Activated CD4-positive, alpha-beta T cell treated with anti-CD3 and anti-CD28 coated beads for 36 hours (primary cell): ENCODE data around the gene RPL23. TPM values are rescaled to one million over a fixed set of nuclear protein-coding genes. Genes with fewer than 3 reads are reported as not detected.

Experiments
- ATAC-seq: fragments of 200-7000 bp; cut with Tn5 transposase; one replicate; pipeline ENCODE4 v1.10.0; 2021; ENCODE audit warnings: mild to moderate bottlenecking, moderate library complexity
- CTCF ChIA-PET: fragments of 350-600 bp; sonication (Branson Sonifier 250); formaldehyde crosslinking; loops from one replicate; lab custom pipeline; 2021; ENCODE audit warnings: antibody characterized with exemption; lab: Charles Lee
- POLR2A ChIA-PET: fragments of 350-600 bp; sonication (Branson Sonifier 250); formaldehyde crosslinking; loops from one replicate; lab custom pipeline; 2021; ENCODE audit warnings: antibody characterized with exemption, inconsistent platforms; lab: Charles Lee
- DNase-seq: peaks from one replicate; pipeline ENCODE4 v3.0.0-alpha.2; 2020
- H3K27ac Mint-ChIP-seq: one replicate; pipeline ENCODE4 v1.8.0; 2021; ENCODE audit warnings: mixed read lengths
- H3K27me3 Mint-ChIP-seq: one replicate; pipeline ENCODE4 v1.8.0; 2021; ENCODE audit warnings: mixed read lengths
- H3K36me3 Mint-ChIP-seq: one replicate; pipeline ENCODE4 v1.8.0; 2021; ENCODE audit warnings: low read depth, mixed read lengths
- H3K4me1 Mint-ChIP-seq: one replicate; pipeline ENCODE4 v1.8.0; 2021; ENCODE audit warnings: mixed read lengths
- H3K4me3 Mint-ChIP-seq: one replicate; pipeline ENCODE4 v1.8.0; 2021; ENCODE audit warnings: mild to moderate bottlenecking, moderate library complexity, mixed read lengths
- H3K9me3 Mint-ChIP-seq: one replicate; pipeline ENCODE4 v1.8.0; 2021; ENCODE audit warnings: low read depth, mixed read lengths
- intact Hi-C, 2 experiments: fragments of 100-400 bp; cut with DNase I in 1 of 2; cut with micrococcal nuclease in 1 of 2; formaldehyde crosslinking; loops; one replicate each; pipeline versions ENCODE4 v1.14.2 to v1.15.1; 2022 to 2024; cut with DNase I, micrococcal nuclease
- total RNA-seq, 2 experiments: library from RNA; stranded (reverse); gene quantifications; one replicate each; pipeline ENCODE4 v1.2.3, GENCODE V29; 2021

Gene RPL23
- total RNA-seq, 2 experiments from 2014 or later = 1,886 to 1,896 TPM

- Mint-ChIP-seq H3K4me1 (peaks cover 36% of the 10 kb centered on the region), H3K27ac (peak overlapping the region; percentile 47), H3K36me3 (peaks cover 65% of the 10 kb centered on the region), H3K4me3 (no peak overlapping the region), H3K27me3 (no peaks in the 10 kb centered on the region), H3K9me3 (no peaks in the 10 kb centered on the region)
- POLR2A ChIA-PET = interaction anchor here (0.5 to 1.4 kb wide), 3 partner anchors 10 to 131 kb away, joined by 3 read pairs; no protein-coding TSS in a partner anchor
- intact Hi-C loops = no loop called here
- CTCF ChIA-PET = no interaction called here
- ATAC-seq (no peak), DNase-seq (no peak)
These were observed 4.4 kb downstream of the RPL23 start for GRCh38 chr17:38848939-38849605.

- Mint-ChIP-seq H3K27me3 (no peaks in the 10 kb centered on the region), H3K27ac (no peak overlapping the region), H3K4me3 (no peak overlapping the region), H3K36me3 (peaks cover 64% of the 10 kb centered on the region), H3K4me1 (peaks cover 33% of the 10 kb centered on the region), H3K9me3 (no peaks in the 10 kb centered on the region)
- DNase-seq (no peak), ATAC-seq (no peak)
- POLR2A ChIA-PET = interaction anchor here (0.7 to 1.4 kb wide), 2 partner anchors 21 to 23 kb away, joined by 3 to 14 read pairs; partner anchors contain the start of gene LASP1
- CTCF ChIA-PET = no interaction called here
- intact Hi-C loops = no loop called here
These were observed 5.0 kb downstream of the RPL23 start for GRCh38 chr17:38848557-38848891.

DNA sequence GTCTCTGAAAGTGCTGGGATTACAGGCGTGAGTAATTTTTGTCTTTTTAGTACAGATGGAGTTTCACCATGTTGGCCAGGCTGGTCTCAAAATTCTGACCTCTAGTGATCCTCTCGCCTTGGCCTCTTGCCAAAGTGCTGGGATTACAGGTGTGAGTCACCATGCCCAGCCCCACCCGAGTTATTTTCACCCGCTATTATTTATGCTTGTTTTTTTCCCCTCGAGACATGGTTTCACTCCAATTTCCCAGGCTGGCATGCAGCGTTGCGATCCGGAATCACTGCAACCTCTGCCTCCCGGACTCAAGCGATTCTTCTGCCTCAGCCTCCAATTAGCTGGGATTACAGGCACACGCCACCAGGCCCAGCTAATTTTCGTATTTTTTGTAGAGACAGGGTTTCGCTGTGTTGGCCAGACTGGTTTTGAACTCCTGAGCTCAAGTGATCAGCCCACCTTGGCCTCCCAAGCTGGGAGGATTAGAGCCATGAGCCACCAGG, 9.2 kb downstream of the RPL23 start:
- ATAC-seq (no peak), DNase-seq (no peak)
- CTCF ChIA-PET = interaction anchor here (0.6 to 0.8 kb wide), 3 partner anchors 123 to 1293 kb away, joined by 3 read pairs; no protein-coding TSS in a partner anchor
- no peak overlapping the region for H3K27ac Mint-ChIP-seq
- H3K9me3 Mint-ChIP-seq = no peaks in the 10 kb centered on the region
- peaks cover 8% of the 10 kb centered on the region for H3K4me1 Mint-ChIP-seq
- no peaks in the 10 kb centered on the region for H3K27me3 Mint-ChIP-seq
- H3K4me3 Mint-ChIP-seq = no peak overlapping the region
- POLR2A ChIA-PET = interaction anchor here (0.8 to 1.1 kb wide), 2 partner anchors 10 to 32 kb away, joined by 4 to 7 read pairs; partner anchors contain the start of gene RPL23
- peaks cover 24% of the 10 kb centered on the region for H3K36me3 Mint-ChIP-seq
- intact Hi-C loops = no loop called here

- ATAC-seq (no peak), DNase-seq (no peak)
- CTCF ChIA-PET = interaction anchor here (0.7 to 1.2 kb wide), 4 partner anchors 9 to 267 kb away, joined by 3 to 5 read pairs (median 3); no protein-coding TSS in a partner anchor
These were observed 27.7 kb downstream of the RPL23 start for GRCh38 chr17:38825762-38826247.

DNA sequence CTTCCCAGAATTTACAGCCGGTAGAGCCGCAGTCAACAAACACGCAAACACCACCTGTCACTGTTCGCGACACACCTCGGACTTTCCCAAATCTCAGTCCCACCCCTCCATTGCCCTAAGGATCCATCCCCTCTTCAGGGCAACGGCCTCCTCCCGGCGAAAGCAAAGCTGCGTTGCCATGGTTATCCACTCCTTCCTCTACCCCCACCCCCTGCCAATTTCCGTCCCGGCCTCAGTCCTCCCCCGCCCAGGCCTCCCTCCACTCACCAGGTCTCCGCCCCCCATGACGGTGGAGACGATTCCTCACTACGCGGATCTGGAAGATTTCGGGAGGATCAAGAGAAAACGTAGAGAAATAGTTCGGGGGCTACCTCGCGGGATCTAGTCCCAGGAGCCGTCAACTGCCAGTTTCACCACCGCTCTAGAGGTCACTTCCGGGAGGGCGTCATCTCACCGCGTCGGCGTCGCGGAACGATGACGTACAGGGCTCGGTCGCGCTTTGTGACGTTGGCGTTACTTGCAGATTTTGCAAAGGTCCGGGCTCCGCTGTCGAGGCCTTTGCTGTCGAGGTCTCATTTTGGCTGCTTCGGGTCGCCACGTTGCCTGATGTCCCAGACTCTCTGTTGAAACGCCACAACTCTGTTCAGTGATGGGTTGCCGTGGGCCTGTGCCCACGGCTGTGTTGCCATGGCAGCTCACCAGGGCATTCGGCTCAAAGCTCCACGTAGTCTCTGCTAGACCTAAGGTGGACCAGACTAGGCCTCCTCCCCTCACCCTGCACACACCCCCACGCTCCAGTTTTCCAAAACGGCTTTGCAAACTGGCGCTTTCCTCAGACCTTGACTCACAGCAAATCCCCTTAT, 28.4 kb downstream of the RPL23 start, which contains the start of gene CWC25:
TSS of gene CWC25 (minus strand) at position 423 of the 863 bp plus-strand sequence. CDS start at position 285, 138 bp downstream.
- DNase-seq = peak; percentile 95
- Mint-ChIP-seq H3K27me3 (no peaks in the 10 kb centered on the region), H3K36me3 (peaks cover 12% of the 10 kb centered on the region), H3K4me1 (peaks cover 27% of the 10 kb centered on the region), H3K4me3 (peak within 1 kb of the TSS; percentile 99), H3K9me3 (no peaks in the 10 kb centered on the region), H3K27ac (peak within 1 kb of the TSS; percentile 99)
- ChIA-PET CTCF (interaction anchor here (0.7 to 1.2 kb wide), 4 partner anchors 8 to 266 kb away, joined by 3 to 5 read pairs (median 3); no protein-coding TSS in a partner anchor), POLR2A (interaction anchor here (1.8 to 2.0 kb wide), 2 partner anchors 29 to 46 kb away, joined by 7 to 9 read pairs; partner anchors contain the start of genes LASP1 and RPL23)
- peak; percentile 82 for ATAC-seq
- intact Hi-C loops = loop anchor here (1.0 to 2.0 kb wide), 9 partner anchors 26 to 1102 kb away; partner anchors contain the start of genes RPL23 (in 2 of the 2), LRRC3C (in 1 of the 2), MED1 (in 1 of the 2) and ORMDL3 (in 1 of the 2)

More at GRCh38 chr17:38825762-38826247, 27.7 kb downstream of the RPL23 start:
- H3K4me1 Mint-ChIP-seq = peaks cover 27% of the 10 kb centered on the region
- intact Hi-C loops = loop anchor here (1.0 to 2.0 kb wide), 9 partner anchors 27 to 1101 kb away; partner anchors contain the start of genes RPL23 (in 2 of the 2), LRRC3C (in 1 of the 2), MED1 (in 1 of the 2) and ORMDL3 (in 1 of the 2)
- peak overlapping the region; percentile 99 for H3K4me3 Mint-ChIP-seq
- H3K36me3 Mint-ChIP-seq = peaks cover 6% of the 10 kb centered on the region
- POLR2A ChIA-PET = interaction anchor here (1.8 kb wide), 1 partner anchor 45 kb away, joined by 9 read pairs; the partner anchor contains the start of gene LASP1
- no peaks in the 10 kb centered on the region for H3K27me3 Mint-ChIP-seq
- H3K27ac Mint-ChIP-seq = peak overlapping the region; percentile 99
- no peaks in the 10 kb centered on the region for H3K9me3 Mint-ChIP-seq

DNA sequence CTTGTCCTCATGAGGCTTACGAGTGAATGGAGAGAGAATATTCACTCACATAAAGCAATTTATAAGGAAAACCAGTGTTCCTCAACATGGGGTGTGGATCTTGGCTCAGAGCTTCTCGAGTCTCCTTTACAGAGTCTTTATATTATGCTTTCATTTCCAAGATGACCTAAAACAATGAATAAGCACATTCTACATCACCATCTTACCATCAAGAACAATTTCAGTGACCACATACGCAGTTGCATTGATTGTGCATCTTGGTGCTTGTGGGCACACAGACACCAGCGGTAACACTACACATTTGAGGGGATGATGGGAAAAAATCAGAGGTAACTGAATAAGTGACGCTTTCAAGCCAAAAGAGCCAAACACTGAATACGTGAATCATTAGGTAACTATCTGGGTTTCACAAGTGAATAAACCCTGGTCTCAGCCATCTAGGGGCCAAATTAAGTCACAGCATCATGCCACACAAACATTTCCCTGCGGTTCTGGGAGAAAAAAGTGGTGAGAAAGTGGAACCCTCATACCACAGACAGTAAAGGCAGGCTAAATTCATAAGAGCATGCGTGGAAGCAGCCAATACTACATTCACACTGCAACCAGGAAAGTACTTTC, 37.8 kb downstream of the RPL23 start:
- peak; percentile 47 for DNase-seq
- ChIA-PET POLR2A (no interaction called here), CTCF (no interaction called here)
- Mint-ChIP-seq H3K4me3 (no peak overlapping the region), H3K27ac (no peak overlapping the region), H3K36me3 (peaks cover 24% of the 10 kb centered on the region), H3K9me3 (no peaks in the 10 kb centered on the region), H3K4me1 (peaks cover 8% of the 10 kb centered on the region), H3K27me3 (no peaks in the 10 kb centered on the region)
- peak; percentile 88 for ATAC-seq
- intact Hi-C loops = loop anchor here in 1 of 2 experiments (2.0 kb wide), 1 partner anchor 15 kb away; no protein-coding TSS in a partner anchor

- no peak for ATAC-seq
- intact Hi-C loops = no loop called here
- CTCF ChIA-PET = interaction anchor here (0.6 kb wide), 1 partner anchor 11 kb away, joined by 3 read pairs; no protein-coding TSS in a partner anchor
- Mint-ChIP-seq H3K27me3 (no peaks in the 10 kb centered on the region), H3K4me1 (no peaks in the 10 kb centered on the region), H3K27ac (no peak overlapping the region), H3K4me3 (no peak overlapping the region), H3K36me3 (peaks cover 37% of the 10 kb centered on the region), H3K9me3 (no peaks in the 10 kb centered on the region)
- DNase-seq = no peak
- POLR2A ChIA-PET = no interaction called here
These were observed 43.7 kb downstream of the RPL23 start for GRCh38 chr17:38809828-38810227.

DNA sequence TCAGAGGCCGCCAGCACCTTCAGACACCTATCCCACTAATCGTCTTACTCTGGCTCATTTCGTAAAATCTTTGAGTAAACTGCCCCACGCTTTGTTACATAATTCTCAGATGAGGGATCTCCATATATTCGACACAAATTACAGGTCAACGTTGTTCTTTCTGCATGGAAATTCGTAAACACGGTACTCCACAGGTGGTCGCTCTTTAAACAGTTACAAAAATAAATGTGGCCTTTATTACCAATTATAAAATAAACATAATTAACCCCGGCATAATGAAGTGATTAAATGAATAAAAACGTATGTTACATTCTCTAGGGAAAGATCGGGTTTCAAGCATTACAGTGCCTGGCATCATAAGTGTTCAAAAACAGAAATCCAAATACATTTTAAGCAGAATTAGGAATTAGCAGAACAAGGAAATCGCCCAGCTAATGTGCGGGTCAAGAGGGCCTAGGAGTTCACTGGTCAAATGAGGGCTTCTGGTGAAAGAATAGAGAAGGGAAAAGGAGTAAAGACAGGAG, 53.2 kb downstream of the RPL23 start:
- DNase-seq (no peak), ATAC-seq (no peak)
- H3K27me3 Mint-ChIP-seq = no peaks in the 10 kb centered on the region
- H3K4me3 Mint-ChIP-seq = peak overlapping the region; percentile 99
- H3K4me1 Mint-ChIP-seq = peaks cover 33% of the 10 kb centered on the region
- intact Hi-C loops = loop anchor here in 1 of 2 experiments (2.0 kb wide), 1 partner anchor 17 kb away; no protein-coding TSS in a partner anchor
- H3K36me3 Mint-ChIP-seq = peaks cover 47% of the 10 kb centered on the region
- peak overlapping the region; percentile 82 for H3K27ac Mint-ChIP-seq
- H3K9me3 Mint-ChIP-seq = no peaks in the 10 kb centered on the region
- ChIA-PET CTCF (no interaction called here), POLR2A (no interaction called here)

GRCh38 chr17:38799501-38800236, 53.9 kb downstream of the RPL23 start, which contains the start of gene PIP4K2B:
PIP4K2B (minus strand) TSS chr17:38799556; CDS start chr17:38799424, 132 bp downstream.
- intact Hi-C loops = loop anchor here (1.0 to 2.0 kb wide), 16 partner anchors 17 to 1191 kb away; partner anchors contain the start of genes PSMB3 (in 2 of the 2), CACNB1 (in 1 of the 2), CISD3 (in 1 of the 2) and CWC25 (in 1 of the 2)
- DNase-seq = peak; percentile 93
- Mint-ChIP-seq H3K27me3 (no peaks in the 10 kb centered on the region), H3K36me3 (peaks cover 47% of the 10 kb centered on the region), H3K9me3 (no peaks in the 10 kb centered on the region), H3K4me3 (peak within 1 kb of the TSS; percentile 99), H3K4me1 (peaks cover 33% of the 10 kb centered on the region), H3K27ac (peak within 1 kb of the TSS; percentile 94)
- CTCF ChIA-PET = interaction anchor here (0.6 kb wide), 1 partner anchor 82 kb away, joined by 3 read pairs; no protein-coding TSS in a partner anchor
- ATAC-seq = peak; percentile 83
- POLR2A ChIA-PET = interaction anchor here (1.5 kb wide), 1 partner anchor 354 kb away, joined by 4 read pairs; no protein-coding TSS in a partner anchor
